Pulmonary artery endothelial cell (primary cell): ENCODE data around the gene NOTCH4. TPM values are rescaled to one million over a fixed set of nuclear protein-coding genes. Genes with fewer than 3 reads are reported as not detected.

Source experiments
- DNase-seq: peaks from one replicate; pipeline ENCODE4 v3.0.0-alpha.2; 2011; ENCODE audit warnings: low read depth, low spot score
- total RNA-seq: library from RNA; depleted of rRNA; stranded (reverse); fragments of >200 nt; gene quantifications from 2 replicates; pipeline ENCODE4 v1.2.3, GENCODE V29; 2014

Gene NOTCH4
- total RNA-seq, 1 donor from 2014 or later = 25.0 TPM

- no peak for DNase-seq
These were observed 41.3 kb downstream of the NOTCH4 start for GRCh38 chr6:32182555-32182981.

- no peak for DNase-seq
These were observed 41.8 kb downstream of the NOTCH4 start for GRCh38 chr6:32181915-32182529.

DNA sequence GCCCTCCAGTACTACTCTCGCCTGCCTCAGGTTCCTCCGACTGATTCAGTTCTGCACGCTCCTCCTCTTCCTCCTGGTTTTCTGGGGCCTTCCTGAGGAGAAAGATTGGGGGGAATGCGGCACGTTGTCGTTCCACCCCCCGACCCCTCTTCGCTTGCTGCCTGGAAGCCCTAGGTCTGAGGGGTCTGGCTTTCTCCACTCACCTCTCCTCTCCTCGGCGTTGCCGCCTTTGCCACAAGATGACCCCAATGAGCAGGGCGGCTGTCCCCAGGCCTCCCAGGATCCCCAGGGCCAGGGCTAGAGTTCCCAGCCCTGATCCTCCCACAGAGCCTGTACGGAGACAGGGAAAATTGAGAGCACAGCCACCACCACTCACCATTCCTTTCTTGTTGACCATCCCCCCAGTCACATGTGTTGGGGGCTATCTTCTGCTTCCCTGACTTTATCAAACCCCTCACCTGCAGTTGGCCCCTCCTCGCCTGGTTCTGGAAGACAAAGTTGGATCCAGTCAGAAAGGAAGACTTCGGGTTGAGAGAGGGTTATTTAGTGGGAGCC is 42.6 kb downstream of the NOTCH4 start:
- DNase-seq = no peak

DNA sequence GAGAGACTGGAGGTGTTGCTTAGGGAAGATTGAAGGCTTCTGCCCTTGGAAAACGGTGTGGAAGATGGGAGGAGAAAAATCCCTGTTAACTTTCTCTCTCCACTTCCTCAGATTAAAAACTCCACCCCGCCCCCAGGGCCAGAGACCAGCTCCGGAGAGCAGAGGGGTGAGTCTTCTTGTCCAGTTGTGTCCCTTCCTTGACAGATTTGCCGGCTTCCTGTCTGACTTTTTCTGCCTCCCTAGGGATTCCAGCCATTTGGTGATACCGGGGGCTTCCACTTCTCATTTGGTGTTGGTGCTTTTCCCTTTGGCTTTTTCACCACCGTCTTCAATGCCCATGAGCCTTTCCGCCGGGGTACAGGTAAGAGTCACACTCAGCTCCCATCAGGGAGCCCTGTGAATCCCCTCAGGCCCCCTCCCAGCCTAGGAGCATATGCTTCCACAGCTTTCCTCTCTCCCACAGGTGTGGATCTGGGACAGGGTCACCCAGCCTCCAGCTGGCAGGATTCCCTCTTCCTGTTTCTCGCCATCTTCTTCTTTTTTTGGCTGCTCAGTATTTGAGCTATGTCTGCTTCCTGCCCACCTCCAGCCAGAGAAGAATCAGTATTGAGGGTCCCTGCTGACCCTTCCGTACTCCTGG is 44.0 kb downstream of the NOTCH4 start:
- DNase-seq = no peak

- DNase-seq = no peak
These were observed 45.1 kb downstream of the NOTCH4 start for GRCh38 chr6:32178547-32179440.

DNA sequence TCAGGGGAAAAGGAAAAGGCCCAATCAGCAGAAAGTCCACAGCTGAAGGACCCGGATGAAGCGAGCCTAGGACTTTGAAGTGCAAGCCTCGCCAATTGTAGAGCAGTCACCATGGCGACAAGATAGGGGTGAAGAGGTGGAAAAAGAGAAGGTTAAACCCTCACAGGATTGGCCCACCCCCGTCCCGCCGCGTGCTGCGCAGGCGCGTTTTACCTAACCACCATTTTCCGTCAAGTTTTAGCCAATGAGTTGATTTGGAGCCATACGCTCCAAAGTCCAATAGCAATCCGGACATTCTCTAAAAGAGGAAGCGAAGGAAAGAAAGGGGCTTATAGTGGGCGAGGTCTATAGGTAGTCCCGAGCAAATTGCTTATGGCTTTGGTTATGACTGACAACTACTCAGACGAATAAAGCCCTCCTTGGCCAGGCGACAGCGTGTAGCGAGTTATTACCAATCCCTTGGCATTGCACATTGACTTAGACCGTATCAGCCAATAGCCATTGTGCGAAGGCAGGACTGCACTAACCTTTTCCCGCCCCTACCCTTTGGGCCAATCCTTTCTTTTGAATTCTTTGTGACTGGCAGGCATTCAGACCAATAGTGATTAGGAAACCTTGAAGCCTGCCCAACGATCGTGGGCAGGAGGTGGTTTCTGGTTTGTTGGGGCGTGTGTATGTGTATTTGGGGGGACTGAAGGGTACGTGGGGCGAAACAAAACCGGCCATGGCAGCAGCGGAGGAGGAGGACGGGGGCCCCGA is 45.9 kb downstream of the NOTCH4 start, which contains the start of gene RNF5:
TSS of gene RNF5 (plus strand) at position 618 of the 759 bp plus-strand sequence. CDS start at position 725, 107 bp downstream.
- DNase-seq = peak; percentile 100

DNA sequence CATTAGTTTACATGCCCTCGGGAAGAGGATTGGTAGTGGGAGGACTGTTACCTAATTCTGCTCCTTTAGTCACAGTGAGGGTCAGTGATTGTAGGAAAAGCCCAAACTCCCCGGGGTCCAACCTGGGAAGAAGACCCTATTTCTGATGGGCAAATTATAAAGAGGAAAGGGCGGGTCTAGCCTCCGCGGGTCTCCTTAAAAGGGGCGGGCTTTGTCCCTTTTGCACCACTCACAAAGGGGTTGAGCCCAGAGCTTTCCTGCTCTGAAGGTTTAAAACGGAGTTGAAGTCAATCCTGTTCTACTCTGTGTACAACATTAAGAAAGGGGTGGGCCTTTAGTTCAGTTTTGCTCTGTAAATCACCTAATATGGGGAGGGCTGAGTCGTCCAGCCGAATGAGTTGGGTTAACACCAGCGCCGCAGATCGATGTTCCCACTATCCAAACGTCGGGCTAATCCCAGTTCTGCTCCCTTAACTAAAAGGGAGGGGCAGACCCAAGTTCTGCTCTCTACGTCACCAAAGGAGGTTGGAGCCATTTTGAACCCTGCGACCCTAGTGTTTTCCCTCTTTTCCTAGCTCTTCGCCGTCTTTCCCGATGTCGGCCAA is 46.6 kb downstream of the NOTCH4 start:
- DNase-seq = no peak

GRCh38 chr6:32176476-32177182 is 47.2 kb downstream of the NOTCH4 start:
- no peak for DNase-seq

DNA sequence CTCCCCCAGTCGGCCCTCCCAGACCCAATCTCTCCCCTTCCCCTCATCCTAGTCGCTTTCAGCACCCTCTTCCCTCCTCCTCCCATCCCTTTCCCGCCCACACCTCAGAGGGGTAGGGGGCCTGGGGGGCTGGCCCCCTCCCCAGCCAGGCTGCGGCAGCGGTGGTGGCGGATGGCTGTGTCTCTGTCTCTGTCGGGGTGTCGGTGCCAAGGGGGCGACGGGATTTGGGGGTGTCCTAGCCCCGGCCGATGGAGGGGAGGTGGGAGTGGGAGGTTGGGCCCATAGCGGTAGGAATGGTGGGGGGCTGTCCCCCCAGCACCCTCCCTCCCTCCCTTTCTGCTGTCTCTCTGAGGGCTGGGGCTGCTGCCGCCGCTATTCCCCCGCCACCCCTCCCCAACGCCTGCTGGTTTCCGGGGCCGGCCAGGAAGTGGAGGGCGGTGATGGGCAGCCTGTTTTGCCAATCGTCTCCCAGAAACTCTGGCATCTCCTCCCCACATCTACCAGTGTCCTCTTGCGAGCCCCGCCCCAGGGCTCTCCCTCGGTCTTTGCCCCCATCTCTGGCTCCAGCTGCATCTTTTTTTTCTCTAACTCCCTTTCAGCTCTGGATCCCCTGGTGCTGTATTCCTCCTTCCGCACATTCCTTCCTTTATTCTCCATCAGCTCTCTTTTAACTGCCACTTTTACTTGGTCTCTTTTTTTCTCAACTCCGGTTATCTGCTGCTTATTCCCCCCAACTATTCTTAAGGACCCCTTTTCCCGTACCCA is 48.0 kb downstream of the NOTCH4 start, which contains the start of gene AGPAT1:
TSS of gene AGPAT1 (minus strand) at position 374 of the 765 bp plus-strand sequence. CDS start 4,588 bp downstream, outside the sequence.
- DNase-seq = peak; percentile 89

DNA sequence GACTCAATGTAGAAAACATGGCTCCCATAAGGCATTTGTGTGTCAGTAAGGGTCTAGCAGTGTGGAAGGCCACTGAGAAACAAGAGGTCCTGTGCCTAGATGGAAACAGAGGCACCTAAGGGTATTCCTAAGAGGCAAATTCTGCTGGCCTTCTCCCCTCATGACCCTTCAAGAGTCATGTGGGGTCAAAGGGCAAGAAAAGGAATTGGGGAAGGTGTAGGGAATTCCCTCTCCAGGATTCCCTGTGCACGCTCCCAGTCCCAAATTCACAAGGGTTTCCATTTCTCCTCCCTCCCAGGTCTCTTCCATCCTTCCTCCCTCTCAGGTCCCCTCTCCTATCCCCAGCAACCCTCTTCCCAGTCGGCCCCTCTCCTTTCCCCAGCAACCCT is 48.6 kb downstream of the NOTCH4 start:
- no peak for DNase-seq

GRCh38 chr6:32174416-32174815 is 49.5 kb downstream of the NOTCH4 start:
- no peak for DNase-seq

- no peak for DNase-seq
These were observed 50.7 kb downstream of the NOTCH4 start for GRCh38 chr6:32173051-32173727.

DNA sequence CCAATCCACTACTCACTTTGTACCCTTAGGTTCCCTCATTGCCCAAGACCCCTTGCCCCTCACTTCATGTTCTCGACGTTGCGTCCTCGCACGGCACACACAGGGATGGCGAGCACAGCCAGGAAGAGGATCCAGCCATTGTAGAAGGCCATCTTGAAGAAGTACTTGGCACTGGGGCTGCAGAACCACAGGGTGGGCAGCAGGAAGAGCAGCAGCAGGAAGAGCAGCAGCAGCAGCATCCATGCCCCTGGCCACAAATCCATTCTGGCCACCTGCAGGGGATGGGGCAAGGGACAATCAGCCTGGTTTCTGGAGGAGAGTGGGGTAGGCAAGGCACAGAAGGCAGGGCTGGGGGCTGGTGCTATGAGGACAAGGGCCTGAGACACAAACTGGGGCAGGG is 52.6 kb downstream of the NOTCH4 start:
- DNase-seq = no peak

DNA sequence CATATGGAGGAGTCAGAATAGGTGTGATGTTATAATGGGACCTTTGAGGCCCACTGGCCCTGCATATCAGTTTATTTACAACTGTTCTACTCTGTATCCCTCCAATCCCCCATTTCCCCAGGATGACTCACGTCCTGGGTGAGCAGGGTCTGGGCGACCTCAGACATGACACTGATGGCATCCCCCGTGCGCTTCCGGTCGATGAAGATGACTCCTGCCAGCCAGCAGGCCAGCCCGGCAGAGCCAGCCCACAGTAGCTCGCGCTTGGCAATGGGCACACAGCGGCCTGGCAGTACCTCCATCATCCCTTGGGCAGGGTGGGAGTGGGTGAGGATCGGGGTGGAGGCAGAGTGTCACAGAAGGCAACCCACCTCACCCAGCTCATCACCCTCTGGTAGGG is 53.6 kb downstream of the NOTCH4 start:
- DNase-seq = no peak

- no peak for DNase-seq
These were observed 54.9 kb downstream of the NOTCH4 start for GRCh38 chr6:32168807-32169591.

DNA sequence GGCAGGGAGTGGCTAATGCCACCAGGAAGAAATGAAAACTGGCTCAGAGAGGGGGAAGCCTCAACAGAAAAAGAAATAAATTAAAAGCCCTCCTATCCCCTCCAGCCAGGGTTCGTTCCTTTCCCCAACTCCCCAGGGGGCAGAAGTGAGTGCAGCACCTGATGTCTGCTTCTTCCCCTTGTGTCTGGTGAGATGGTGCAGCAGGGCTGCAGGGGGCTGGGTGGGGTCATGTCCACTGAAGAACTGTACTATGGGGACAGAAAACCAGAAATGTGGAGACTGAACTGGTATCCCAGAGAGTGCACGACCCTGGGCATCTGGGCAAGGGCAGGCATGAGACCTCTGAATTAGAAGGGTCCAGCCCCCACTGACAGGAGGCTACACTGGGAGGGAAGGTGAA is 55.5 kb downstream of the NOTCH4 start:
- no peak for DNase-seq

DNA sequence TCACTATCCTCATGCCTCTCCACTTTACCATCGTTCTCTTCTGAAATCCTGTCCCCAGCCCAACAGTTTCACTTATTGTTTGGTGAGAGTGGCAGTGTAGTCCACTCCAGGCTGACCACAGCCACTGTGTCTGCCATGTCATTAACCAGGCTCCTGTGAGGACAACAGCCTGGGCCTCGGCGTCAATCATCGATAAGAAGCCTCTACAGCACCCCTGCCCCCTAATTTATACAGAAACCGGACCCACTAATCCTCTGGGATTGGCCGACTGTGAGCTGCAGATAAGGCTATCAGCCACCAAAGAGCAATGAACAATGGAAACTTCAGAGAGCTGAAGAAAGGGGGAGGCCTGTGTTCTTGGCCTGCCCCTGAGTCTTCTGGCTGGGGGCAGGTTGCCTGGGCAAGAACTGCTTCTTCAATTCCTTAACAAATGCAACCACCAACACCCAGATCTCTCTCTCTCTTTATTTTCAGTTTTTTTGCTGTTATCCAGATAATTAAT is 56.1 kb downstream of the NOTCH4 start:
- DNase-seq = no peak
